Measurements from ENCODE around the gene VWA7. TPM values are rescaled to one million over a fixed set of nuclear protein-coding genes. Genes with fewer than 3 reads are reported as not detected.

The VWA7 gene
- total RNA-seq, 1 experiment from 2014 or later: 0.37 TPM

DNA sequence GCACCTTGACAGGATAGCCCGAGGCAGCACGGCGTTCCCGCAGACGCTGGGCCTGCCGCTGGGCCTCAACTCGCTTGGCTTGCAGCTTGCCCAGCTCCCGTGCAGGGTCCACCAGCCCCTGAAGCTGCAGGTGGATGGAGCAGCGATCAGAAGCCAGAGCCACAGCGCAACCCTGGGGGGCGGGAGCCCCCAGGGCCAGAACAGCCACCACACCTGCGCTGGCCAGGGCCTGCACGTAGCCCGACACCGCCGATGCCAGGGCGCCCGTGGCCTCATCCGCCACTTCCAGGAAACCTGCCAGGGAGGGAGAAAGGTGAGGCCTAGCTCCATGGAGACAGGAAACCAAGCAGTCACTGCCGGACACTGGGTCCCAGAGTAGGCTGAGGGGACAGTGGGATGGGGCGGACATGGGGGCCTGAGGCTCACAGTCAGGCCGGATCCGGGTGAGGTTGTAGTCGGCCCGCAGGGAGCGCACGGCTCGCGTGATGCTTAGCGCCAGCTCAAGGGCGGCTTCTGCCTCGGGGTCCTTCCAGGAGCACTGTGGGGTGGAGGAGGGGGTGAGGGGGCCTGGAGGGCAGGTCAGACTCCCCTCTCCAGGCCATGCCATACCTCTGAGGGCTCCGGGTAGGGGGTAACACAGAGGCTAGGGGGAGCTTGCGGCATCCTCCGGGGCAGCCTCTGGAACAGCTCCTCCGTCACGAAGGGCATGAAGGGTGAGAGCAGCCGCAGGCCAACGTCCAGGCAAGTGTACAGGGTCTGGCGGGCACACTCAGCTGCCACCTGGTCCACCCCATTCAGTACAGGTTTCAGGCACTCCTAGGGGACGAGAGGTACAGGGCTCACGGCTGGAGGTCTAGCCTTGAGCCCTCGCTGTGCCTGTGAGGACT is 2.1 kb upstream of the VWA7 start:
- DNase-seq (ENCODE audit: low spot score): no peak

DNA sequence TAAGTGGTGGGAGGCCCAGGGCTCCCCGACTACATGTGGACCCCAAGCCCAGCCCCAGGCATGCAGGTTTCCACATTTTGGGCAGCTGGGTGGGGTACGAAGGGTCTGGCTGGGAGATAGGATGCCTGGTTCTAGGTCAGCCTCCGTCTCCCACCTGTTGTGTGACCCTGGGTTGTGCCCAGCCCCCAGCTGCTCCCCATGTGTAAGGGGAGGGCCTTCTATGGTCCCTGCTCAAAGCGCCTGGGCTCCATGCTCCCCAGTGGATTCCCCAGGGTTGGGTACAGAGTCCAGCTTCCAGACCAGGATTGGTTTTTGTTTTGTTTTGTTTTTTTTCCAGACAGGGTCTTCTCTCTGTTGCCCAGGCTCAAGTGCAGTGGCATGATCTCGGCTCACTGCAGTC is 1.1 kb upstream of the VWA7 start:
- DNase-seq (ENCODE audit: low spot score): no peak

DNA sequence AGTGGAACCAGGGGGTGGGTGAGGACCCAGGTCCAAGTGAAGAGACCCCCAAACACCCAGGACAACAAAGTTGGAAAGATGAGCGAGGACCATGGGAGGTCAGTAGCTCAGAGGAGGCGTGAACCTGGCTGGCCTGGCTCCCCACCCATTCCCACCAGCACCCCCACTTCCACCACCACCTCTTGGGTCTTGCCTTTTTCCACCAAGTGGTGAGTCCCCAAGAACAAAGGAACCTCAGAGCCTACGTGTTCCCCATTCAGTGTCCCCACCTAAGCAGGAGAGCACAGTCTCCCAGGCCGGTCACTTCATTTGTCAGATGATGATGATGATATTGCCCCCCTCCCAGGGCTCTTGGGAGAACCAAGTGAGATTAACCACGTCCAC is 531 bp upstream of the VWA7 start:
- no peak for DNase-seq (ENCODE audit: low spot score)

DNA sequence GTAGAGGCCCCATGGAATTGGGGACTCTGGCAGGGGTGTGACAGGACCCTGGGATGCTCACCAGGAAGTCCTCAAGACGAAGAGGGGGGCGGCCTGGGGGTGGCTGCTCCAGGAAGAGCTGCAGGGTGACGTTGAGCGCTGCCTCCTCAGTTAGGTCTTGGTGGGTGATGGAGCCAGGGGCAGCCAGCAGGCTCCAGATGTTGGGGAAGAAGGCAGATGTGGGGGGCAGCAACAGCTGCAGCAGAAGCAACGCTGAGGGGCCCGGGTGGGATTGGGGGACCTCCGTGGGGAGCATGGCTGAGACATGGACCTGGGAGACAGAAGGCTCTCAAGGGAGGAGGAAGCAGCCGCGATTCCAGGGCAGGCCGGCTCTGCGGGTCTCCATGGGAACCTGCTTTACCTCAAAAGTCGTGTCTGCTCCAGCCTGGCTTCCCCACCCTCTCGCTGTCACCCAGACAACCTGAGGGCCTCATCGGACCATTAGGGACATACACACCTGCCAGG is 591 bp downstream of the VWA7 start:
- DNase-seq (ENCODE audit: low spot score): no peak

DNA sequence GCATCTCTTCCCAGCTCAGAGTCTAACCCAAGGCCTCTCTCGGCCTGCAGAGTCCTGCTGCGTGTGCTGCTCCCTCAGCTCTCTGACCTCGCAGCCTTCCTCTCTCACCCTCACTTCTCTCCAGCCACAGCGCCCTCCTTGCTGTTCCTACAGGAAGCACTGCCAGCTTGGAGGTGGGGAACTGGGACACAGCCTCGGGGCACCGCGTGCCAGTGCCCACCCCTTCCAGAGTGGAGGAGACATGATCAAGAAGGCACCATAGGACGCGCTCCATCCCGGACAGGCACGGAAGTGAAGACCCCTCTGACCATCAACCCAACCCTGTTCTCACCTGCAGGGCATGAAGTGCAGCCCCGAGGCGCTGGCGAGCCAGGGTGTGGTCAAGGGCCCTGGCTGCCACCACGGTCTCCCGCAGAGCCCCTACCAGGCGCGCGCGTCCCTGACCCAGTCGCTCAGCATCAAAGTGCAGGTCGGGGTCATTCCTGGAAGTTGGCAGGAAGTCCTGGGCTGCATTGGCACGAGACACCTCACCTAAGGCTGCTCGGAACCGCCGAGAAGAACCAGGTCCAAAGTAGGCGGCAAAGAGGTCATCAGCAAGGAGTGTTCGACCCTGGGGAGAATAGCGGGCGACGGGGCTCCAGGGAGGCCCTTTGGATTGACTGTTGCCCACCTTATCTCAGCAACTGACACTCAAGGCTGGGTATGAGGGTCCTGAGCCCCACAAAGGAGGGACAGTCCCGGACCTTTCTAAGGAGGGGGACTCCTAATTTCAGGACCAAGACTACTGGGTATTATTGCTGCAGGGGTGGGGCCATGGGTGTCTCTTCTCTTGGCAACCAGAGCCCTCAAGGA is 1.3 kb downstream of the VWA7 start:
- DNase-seq (ENCODE audit: low spot score): no peak

DNA sequence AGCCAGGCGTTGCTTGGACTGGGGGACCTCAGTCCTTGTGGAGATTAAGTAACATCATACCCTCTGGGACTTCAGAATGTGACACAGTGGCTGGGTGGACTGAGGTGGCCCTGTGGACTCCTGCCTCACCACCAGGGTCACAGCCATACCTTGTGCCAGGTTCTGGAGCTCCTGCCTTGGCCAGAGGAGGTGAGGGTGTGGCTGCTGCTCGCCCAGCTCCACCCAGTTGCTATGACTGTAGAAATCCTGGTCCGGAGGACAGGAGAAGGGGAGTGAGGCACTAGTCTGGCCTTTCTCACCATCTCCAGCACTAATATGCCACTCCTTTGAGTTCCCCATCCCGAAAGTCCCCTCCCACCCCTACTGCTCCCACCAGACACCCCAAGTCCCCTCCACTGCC is 1.9 kb downstream of the VWA7 start:
- DNase-seq (ENCODE audit: low spot score): no peak

DNA sequence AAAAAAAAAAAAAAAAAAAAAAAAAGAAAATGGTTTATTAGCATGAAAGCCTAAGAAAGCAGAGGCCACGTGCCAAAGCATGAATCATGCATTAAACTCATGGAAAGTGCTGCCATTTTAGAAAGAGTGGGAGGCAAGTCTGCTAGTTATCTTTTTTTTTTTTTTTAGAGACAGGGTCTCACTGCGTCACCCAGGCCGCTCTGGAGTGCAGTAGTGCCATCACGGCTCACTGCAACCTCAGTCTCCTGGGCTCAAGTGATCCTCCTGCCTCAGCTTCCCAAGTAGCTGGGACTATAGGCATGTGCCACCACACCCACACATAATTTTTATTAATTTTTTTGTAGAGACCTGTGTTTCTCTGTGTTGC is 5.2 kb downstream of the VWA7 start:
- no peak for DNase-seq (ENCODE audit: low spot score)

DNA sequence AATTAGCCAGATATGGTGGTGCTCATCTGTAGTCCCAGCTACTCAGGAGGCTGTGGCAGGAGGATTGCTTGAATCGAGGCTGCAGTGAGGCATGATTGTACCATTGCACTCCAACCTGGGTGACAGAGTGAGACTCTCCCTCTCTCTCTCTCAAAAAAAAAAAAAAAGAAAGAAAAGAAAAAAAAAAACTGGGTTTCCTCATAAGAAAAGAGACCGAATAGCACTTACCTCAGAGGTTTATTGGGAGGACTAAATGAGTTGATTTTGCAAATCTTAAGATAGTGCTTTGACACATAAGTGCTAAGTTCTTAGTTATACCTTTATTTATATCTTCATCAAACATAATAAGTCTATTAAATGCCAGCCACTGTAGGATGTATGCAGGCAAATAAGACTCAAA is 6.3 kb downstream of the VWA7 start:
- no peak for DNase-seq (ENCODE audit: low spot score)

DNA sequence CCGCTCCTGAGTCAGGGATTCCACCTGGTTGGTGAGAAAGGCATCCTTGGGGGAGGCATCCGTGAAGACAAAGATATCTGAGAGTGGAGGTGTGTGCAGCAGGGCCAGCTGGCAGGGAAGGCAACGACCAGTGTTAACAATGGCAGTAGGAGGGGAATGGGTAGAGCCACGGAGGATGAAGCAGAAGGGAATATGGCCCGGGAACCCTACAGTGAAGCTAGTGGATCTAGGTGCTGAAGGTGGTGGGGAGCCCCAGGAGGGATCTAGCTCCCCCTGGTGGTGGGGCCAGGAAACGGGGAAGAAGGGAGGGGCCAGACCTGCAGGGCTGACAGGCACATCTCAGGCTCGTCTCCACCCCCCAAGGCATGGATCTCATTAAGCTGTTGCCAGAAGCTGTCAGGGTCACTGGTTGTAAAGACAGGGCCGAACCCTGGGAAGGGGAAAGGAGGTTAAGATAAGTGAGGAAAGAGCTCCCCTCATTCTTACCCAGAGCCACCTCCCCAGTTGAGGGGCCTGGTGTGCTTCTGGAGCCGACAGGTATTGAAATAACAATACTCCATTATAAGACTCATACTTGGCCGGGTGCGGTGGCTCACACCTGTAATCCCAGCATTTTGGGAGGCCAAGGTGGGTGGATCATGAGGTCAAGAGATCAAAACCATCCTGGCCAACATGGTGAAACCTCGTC is 7.3 kb downstream of the VWA7 start:
- DNase-seq (ENCODE audit: low spot score): no peak

DNA sequence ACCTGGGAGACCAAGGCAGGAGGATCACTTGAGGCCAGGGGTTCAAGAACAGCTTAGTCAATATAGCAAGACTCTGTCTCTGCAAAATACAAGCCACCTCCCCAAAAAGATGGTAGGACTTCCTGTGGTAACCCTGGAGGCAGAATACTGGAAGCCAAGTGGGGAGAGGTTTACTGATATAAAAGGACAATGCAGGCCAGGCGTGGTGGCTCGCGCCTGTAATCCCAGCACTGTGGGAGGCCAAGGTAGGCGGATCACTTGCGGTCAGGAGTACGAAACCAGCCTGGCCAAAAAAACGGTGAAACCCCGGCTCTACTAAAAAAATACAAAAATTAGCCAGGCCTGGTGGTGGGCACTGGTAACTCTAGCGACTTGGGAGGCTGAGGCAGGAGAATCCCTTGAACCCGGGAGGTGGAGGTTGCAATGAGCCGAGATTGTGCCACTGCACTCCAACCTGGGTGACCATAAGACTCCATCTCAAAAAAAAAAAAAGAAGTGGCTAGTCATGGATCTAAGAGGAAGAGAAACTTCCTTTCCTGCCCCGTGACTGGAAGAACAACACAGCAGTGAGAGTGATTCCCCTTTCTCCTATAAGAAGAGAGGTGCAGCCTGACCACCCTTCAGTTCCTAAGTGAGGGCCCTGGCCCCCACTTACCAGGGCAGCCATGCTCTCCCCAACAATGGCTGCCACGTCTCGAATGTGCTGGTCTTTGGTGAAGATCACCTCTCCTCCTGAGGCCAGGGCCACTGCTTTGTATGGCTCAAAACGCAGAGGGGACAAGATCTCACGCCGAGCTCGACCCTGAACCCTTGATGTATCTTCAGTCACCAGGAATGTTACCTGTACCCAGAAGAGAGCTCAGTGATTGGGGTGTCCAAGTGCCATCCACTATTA is 8.5 kb downstream of the VWA7 start:
- no peak for DNase-seq (ENCODE audit: low spot score)

DNA sequence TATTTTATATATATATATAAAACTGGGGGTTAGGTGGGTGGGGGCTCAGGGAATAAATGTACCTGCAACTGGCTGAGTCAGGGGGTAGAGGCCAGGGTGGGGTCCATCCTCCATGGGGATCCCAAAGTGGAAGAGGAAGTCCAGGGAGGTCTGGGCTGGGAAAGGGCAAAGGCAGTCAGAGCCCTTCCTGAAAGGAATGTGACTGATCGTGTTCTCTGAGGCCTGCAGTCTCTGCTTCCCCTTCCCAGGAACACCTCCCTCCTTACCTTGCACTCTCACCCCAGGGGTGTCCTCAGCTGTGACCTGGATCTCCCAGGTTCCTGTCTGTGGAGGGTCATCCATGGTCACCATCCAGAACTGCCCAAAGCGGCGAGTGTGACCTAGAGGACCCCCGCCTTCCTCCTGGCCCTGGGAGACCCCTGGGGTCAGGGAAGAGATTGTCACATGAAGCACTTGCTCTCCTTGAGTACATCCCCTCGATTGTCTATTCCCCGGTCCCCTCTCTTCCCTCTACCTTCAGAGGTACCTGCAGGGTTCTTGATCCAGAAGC is 10.0 kb downstream of the VWA7 start:
- no peak for DNase-seq (ENCODE audit: low spot score)

DNA sequence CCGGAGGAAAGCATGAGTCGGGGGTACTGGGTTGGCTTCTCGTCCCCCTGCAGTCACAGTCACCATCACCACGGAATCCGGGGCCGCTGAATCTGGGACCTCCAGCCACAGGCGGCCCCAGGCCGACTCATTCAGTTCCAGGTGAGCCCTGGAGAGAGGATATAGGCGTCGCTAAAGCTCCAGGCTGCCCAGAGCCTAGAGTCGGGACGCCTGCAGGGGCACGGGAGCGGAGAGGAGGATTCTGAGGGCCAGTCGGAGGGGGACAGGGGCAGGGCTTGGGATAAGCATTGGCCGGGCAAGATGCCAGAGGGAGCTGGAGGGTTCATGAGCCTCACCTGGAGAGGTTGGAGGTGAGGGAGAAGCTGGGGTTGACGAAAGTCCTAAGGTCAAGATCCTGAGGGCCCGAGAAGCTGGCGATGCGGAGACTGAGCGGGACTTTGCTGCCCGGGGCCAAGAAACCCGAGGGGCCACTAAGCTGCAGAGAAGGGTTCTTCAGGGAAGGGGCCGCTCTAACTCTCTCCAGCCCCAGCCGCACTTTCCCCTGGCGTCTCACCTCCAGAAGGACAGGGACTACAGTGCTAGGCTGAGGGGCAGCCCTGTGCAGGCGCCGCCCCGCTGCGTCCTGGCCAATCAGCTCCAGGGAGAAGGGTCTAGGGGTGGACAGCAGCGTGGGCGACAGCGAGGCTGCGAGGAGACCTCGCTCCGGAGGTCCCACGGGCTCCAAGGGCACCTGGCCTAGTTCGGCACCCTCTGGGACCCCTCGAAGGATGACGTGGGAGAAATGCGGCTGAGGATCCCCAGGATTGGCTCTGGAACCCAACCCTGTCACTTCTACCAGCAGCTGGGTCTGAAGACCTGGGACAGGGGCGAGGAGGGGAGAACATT is 11.0 kb downstream of the VWA7 start:
- DNase-seq (ENCODE audit: low spot score): no peak

DNA sequence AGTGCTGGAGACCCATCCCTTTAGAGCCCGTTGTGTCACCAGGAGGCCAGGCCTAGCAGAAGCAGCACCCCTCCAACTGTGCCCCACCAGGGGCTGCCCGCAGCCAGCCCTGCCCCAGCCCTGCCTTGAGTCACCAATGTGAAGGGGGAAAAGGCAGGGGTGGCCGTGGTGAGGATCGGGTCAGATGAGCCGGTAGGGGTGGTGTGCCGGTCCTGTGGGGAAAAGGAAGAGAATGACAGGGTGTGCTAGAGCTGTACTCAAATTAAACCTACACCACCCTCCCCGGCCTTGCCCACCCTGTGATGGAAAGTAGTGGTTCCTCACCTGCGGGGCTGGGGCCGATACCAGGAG is 11.6 kb downstream of the VWA7 start:
- no peak for DNase-seq (ENCODE audit: low spot score)

DNA sequence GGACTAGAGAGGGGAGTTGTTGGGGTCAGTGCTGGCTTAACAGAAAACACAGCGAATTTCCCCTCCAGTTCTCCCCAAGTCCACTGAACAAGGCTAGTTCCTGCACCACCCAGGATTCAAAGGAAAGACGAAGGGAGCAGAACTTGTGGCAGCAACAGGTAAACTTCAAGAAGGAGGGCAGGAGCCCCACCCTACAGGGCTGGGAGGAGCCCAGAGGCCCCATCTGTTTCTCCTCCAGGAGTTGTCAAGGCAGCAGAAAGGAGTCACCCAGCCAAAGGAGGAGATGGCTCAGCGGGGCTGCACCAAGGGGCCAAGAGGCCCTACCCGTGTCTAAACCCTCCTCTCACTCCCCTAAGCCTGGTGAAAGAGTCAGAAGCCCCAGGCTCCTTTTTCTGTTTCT is 12.9 kb downstream of the VWA7 start:
- DNase-seq (ENCODE audit: low spot score): no peak

DNA sequence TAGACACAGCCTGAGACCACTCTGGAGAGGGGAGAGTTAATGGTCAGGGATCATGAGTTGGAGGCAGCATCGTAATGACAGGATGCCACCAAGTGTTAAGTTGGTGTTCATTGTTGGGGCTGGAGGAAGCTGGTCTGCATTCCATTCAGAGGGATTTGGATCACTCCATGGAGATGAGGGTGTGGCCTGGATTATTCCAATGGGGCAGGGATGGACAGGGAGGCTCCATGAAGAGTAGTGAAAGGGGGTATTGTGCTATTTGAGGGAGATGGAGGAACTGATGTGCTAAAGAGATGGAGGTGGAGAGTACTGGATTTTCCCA is 13.5 kb downstream of the VWA7 start:
- DNase-seq (ENCODE audit: low spot score): no peak

DNA sequence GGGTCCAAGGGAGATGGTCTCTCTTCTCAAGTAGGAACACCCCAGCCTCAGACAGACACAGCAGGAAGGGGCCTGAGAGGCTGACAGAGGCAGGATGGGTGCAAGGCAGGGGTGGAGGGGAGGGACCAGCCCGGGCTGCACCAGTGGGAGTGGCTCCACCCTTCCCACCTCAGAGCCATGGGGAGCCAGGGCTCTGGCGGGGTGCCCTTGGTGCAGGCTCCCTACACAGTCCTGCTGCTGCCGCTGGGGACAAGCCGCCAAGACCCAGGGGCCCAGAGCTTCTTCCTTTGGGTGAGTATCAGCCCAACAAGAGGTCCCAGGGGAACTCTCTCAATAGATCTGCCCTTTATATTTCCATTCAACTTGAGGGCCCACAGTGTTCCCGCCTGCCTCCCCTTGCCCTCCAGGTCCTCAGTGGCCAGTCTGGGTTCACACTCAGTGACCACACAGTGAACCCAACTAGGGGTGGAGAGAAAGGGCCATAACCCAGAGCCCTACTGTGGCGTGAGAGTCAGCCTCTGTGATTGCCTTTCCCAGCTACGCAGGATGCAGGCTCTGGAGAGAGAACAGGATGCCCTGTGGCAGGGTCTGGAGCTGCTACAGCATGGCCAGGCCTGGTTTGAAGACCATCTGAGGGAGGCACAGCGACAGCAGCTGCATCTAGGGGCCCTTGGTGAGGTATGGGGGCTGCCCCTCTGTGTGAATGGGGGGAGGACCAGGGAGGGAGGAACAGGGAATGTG is 14.1 kb downstream of the VWA7 start:
- DNase-seq (ENCODE audit: low spot score): no peak

DNA sequence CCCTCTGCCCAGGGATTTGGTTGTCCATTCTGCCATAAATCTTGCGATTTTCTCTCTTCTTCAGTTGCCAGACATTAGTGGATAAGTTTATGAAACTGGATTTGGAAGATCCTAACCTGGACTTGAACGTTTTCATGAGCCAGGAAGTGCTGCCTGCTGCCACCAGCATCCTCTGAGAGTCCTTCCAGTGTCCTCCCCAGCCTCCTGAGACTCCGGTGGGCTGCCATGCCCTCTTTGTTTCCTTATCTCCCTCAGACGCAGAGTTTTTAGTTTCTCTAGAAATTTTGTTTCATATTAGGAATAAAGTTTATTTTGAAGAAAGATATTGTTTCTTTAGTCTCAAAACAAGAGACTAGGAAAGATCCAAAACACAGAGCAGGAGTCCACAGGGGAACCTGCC is 14.8 kb downstream of the VWA7 start, which contains the start of gene SAPCD1:
SAPCD1 (plus strand) TSS at position 301 of the 400 bp plus-strand sequence. CDS start 399 bp downstream, outside the sequence.
- no peak for DNase-seq (ENCODE audit: low spot score)

DNA sequence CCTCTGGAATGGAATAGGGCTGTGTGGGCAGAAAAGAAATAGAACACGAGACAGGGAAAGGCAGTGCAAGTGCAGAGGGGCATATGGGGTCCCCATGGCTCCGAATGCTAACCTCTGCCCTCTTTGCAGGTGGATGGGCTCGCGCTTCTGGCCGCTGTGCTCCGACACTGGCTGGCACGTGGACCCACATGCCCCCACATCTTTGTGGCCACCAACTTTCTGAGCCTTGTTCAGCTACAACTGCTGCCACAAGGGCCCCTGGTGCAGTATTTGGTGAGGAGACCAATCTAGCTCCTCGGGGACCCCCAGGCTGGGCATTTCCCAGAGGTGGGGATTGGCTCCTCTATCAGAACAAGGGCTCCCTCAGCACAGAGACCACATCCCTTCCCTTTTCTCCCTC is 15.8 kb downstream of the VWA7 start:
- no peak for DNase-seq (ENCODE audit: low spot score)

DNA sequence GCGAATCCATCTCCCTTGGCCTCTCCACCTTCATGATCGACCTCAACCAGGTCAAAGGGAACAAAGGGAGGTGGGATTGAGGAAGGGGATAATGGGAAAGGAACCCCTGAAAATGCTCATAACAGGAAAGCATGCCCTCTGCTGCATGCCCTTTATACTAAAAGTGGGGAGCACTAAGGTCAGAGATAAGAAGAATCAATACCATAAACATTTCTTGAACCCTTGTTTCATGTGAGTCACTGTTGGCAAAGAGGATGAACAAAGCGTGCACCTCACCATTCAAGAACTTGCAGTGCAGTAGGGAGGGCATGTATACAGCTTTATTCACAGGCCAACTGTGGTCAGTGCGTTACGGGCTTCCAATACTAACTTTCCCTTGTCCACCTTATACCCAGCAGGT is 16.3 kb downstream of the VWA7 start:
- DNase-seq (ENCODE audit: low spot score): no peak
